GM19397 (cell line): ENCODE results near the gene GAPT.
"Not testable (repeated sequence)": the region's sequence is repeated elsewhere in the genome, so short reads cannot be mapped to it uniquely, and the experiment has no call there.

Experiments used
- ATAC-seq: cut with Tn5 transposase; IDR thresholded peaks from one replicate; pipeline ENCODE4 v1.9.1; 2021; ENCODE audit warnings: mild to moderate bottlenecking, moderate library complexity; ENCODE audit not compliant: unreplicated experiment

Gene GAPT

DNA sequence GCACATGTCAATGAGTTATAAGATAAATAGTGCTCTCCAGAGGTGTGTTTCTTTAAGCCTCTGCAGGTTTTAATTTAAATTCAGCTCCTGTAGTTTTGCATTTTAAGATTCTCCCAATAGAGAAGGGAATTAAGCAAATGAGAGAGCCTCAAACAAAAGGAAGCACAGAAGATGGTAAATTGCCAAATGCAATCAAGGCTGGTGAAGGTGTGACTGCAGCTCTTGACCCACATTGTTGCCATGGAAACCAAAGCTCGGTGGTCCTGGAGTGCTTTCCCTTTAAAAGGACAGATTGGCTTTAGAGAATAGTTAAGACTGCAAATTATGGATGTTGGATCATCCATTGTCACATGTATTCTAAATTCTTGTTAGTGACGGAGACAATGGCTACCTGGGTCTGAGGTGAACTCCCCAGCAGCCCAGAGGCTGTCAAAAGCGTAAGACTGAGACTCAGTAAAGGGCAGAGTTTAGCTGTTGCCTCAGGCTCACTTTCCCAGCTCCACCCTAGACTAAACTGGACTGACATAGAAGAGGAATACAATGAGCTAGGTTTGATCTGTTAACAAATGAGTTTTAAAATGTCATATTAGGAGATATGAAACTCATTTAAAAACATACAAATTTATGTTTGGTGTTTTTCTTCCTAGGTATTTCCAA is 12.3 kb downstream of the GAPT start:
- ATAC-seq = no peak

DNA sequence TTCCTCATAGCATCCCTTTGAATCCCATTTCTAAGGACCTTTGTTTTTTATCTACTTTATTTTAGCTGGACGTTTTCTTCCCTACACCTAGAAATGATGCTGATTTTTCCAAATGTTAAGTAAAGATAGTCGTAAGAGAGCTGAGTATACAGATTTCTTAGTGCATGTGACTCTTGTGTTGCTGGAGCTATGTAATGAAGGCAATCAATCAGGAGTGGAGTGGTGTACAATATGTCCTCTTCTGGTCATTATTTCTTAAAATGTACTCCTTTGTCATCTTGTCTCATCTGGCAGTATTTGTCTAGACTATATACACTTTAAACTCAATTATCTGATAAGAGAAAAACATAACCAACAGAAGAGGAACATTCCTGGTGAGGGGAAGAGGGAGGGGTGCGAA is 13.5 kb downstream of the GAPT start:
- no peak for ATAC-seq

DNA sequence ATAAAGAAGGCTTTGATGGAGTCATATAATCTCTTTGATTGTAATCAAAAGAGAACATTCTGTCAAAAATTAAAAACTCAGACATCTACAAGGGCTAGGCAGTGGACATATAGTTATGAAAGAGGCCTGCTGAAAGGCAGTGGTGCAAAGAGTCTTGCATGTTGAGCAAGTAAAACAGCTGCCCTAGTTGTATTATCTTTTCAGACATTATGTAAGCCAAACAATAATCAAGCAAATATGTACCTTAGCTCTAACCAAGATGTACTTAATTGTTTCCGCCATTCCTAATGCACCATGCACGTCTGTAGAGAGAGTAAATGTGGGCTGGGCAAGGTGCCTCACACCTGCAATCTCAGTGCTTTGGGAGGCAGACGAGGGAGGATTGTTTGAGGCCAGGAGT is 14.3 kb downstream of the GAPT start:
- peak; percentile 28 for ATAC-seq

DNA sequence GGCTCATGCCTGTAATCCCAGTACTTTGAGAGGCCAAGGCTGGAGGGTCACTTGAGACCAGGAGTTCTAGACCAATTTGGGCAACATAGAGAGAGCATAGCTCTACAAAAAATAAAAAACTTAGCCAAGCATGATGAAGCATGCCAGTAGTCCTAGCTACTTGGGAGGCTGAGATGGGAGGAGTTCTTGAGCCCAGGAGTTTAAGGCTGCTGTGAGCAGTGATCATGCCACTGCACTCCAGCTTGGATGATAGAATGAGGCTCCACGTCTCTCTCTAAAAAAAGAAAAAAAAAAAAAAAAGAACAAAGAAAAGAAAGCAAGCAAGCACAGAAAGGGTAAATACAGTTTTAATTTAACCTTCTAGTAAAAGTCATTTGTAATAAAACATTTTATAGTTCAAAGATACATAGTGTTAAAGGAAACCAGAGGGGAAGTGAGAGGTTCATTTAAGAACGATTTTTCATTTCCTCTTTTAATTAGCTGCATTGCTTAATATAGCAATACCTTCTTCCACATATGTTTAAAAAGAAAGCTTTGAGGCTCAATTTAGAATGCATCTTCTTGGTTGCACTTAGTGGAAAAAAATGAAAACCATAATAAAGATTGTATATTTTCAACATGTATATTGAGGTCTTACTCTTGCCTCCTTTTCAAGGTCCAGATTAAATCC is 14.9 kb downstream of the GAPT start:
- peak; percentile 75 for ATAC-seq

GRCh38 chr5:58507715-58508114 is 16.5 kb downstream of the GAPT start:
- ATAC-seq = no peak

- no peak for ATAC-seq
These were observed 26.0 kb downstream of the GAPT start for GRCh38 chr5:58517198-58517597.

DNA sequence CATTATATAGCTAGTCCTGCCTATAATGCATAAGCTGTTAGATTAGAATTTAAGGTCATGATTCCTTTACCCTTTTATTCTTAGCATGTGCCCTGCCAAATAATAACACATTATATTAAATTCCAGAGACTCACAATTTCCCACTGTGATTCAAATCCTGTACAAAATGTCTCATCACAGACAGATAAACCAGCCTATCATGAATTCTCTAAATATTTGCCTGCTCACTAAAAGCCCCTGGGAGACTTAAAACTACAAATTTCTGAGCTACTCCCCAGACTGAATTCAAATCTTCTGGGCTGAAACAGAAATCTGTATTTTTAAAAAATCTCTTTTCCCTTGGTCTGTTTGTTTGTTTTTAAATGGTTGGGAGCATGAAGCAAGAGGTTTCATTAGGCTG is 32.7 kb downstream of the GAPT start:
- no peak for ATAC-seq

DNA sequence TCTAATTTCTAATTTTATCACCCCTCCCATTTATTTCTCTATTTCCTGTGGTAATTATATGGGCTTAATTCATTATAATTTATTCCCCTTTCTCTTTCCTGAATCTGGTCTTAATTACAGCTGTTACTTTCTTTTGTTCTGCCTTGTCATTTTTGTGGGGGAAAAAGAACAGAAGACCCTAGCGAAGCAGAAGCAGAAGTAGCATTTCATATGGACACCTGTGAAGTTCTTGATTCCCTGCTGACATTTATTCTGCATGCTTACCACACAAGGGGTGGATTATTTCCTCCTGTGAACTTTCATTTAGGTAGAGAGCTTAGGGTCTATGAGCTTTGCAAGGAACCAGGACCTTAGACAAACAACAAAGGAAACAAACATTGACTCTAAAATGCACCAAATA is 33.3 kb downstream of the GAPT start:
- ATAC-seq = no peak

- no peak for ATAC-seq
These were observed 39.8 kb downstream of the GAPT start for GRCh38 chr5:58530942-58531490.

DNA sequence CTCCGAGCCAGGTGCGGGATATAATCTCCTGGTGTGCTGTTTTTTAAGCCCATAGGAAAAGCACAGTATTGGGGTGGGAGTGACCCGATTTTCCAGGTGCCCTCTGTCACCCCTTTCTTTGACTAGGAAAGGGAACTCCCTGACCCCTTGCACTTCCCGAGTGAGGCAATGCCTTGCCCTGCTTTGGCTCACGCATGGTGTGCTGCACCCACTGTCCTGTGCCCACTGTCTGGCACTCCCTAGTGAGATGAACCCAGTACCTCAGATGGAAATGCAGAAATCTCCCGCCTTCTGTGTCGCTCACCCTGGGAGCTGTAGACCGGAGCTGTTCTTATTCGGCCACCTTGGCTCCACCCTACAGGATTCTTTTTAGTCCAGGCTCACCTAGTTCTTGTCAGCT is 50.7 kb downstream of the GAPT start:
- ATAC-seq = not testable (repeated sequence)

GRCh38 chr5:58542709-58543108 is 51.5 kb downstream of the GAPT start:
- no peak for ATAC-seq

- no peak for ATAC-seq
These were observed 52.5 kb downstream of the GAPT start for GRCh38 chr5:58543723-58544122.

DNA sequence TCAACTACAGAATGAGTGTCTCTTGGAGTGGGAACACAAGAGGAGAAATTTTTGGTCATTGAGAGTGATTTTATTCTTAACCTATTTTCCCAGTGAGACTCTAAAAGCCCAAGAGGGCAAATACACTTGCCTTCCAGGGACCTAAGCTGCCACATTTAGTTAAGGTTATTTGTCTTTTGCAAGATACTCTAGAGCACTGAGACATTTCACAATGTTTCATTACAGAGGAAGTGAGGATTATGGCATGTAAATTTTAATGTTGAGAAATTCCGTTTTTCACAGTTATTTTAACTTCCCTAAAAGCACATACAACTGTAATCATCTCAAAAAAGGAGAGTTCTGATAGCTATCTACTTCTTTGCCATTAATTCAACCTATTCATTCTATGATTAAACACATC is 53.0 kb downstream of the GAPT start:
- ATAC-seq = no peak

DNA sequence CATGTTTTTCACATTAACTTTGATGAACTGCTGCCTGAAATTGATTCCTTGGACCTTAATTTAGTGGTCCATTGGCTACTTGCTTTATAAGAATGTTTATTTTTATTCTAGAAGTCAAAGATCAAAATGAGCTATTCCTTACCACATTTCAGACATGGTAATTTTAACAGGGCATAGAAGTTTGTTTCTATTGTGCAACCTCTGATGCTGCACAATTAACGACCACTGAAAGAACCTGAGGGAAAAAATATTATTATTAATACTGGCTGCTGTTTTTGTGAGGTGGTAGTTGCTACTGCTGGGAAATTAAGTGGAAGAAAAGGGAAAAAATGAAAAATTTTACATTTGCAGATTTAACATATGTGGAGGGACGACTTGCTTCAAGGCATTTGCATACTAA is 53.7 kb downstream of the GAPT start:
- no peak for ATAC-seq

GRCh38 chr5:58545912-58546311 is 54.7 kb downstream of the GAPT start:
- peak; percentile 84 for ATAC-seq
